Activated CD4-positive, alpha-beta T cell treated with anti-CD3 and anti-CD28 coated beads for 36 hours (primary cell): ENCODE measurements around the gene EHD2. TPM values are rescaled to one million over a fixed set of nuclear protein-coding genes. Genes with fewer than 3 reads are reported as not detected.
A peak's percentile ranks its signal among the peaks of the same experiment; 100 is the strongest.
"Not testable (repeated sequence)": the region's sequence is repeated elsewhere in the genome, so short reads cannot be mapped to it uniquely, and the experiment has no call there.

Experiments used
- ATAC-seq: fragments of 200-7000 bp; cut with Tn5 transposase; one replicate; pipeline ENCODE4 v1.10.0; 2021; ENCODE audit warnings: mild to moderate bottlenecking, moderate library complexity
- CTCF ChIA-PET: fragments of 350-600 bp; sonication (Branson Sonifier 250); formaldehyde crosslinking; loops from one replicate; lab custom pipeline; 2021; ENCODE audit warnings: antibody characterized with exemption; lab: Charles Lee
- POLR2A ChIA-PET: fragments of 350-600 bp; sonication (Branson Sonifier 250); formaldehyde crosslinking; loops from one replicate; lab custom pipeline; 2021; ENCODE audit warnings: antibody characterized with exemption, inconsistent platforms; lab: Charles Lee
- DNase-seq: peaks from one replicate; pipeline ENCODE4 v3.0.0-alpha.2; 2020
- H3K27ac Mint-ChIP-seq: one replicate; pipeline ENCODE4 v1.8.0; 2021; ENCODE audit warnings: mixed read lengths
- H3K27me3 Mint-ChIP-seq: one replicate; pipeline ENCODE4 v1.8.0; 2021; ENCODE audit warnings: mixed read lengths
- H3K36me3 Mint-ChIP-seq: one replicate; pipeline ENCODE4 v1.8.0; 2021; ENCODE audit warnings: low read depth, mixed read lengths
- H3K4me1 Mint-ChIP-seq: one replicate; pipeline ENCODE4 v1.8.0; 2021; ENCODE audit warnings: mixed read lengths
- H3K4me3 Mint-ChIP-seq: one replicate; pipeline ENCODE4 v1.8.0; 2021; ENCODE audit warnings: mild to moderate bottlenecking, moderate library complexity, mixed read lengths
- H3K9me3 Mint-ChIP-seq: one replicate; pipeline ENCODE4 v1.8.0; 2021; ENCODE audit warnings: low read depth, mixed read lengths
- intact Hi-C, 2 experiments: fragments of 100-400 bp; cut with DNase I in 1 of 2; cut with micrococcal nuclease in 1 of 2; formaldehyde crosslinking; loops; one replicate each; pipeline versions ENCODE4 v1.14.2 to v1.15.1; 2022 to 2024; cut with DNase I, micrococcal nuclease
- total RNA-seq, 2 experiments: library from RNA; stranded (reverse); gene quantifications; one replicate each; pipeline ENCODE4 v1.2.3, GENCODE V29; 2021

EHD2 gene
- total RNA-seq, 2 experiments from 2014 or later: 1.6 to 2.5 TPM

- DNase-seq, H3K9me3 Mint-ChIP-seq, H3K4me3 Mint-ChIP-seq, H3K4me1 Mint-ChIP-seq, intact Hi-C loops, H3K27ac Mint-ChIP-seq, ATAC-seq, H3K36me3 Mint-ChIP-seq: not testable (repeated sequence)
- H3K27me3 Mint-ChIP-seq: peaks cover 32% of the 10 kb centered on the region
- ChIA-PET POLR2A (interaction anchor here (0.6 kb wide), 1 partner anchor 105 kb away, joined by 3 read pairs; no protein-coding TSS in a partner anchor), CTCF (interaction anchor here (0.9 kb wide), 1 partner anchor 19 kb away, joined by 3 read pairs; no protein-coding TSS in a partner anchor)
These were observed 5.3 kb downstream of the EHD2 start for GRCh38 chr19:47718415-47719046.

- Mint-ChIP-seq H3K27me3 (peaks cover 25% of the 10 kb centered on the region), H3K9me3 (no peaks in the 10 kb centered on the region), H3K4me3 (no peak overlapping the region), H3K36me3 (no peaks in the 10 kb centered on the region), H3K27ac (no peak overlapping the region), H3K4me1 (peaks cover 3% of the 10 kb centered on the region)
- ChIA-PET CTCF (no interaction called here), POLR2A (interaction anchor here (0.6 kb wide), 1 partner anchor 105 kb away, joined by 3 read pairs; no protein-coding TSS in a partner anchor)
- ATAC-seq (no peak), DNase-seq (no peak)
- intact Hi-C loops: no loop called here
These were observed 6.0 kb downstream of the EHD2 start for GRCh38 chr19:47719047-47719859.

GRCh38 chr19:47720669-47721422 lies 7.6 kb downstream of the EHD2 start:
- Mint-ChIP-seq H3K27me3 (peaks cover 17% of the 10 kb centered on the region), H3K4me3 (no peak overlapping the region), H3K4me1 (peaks cover 3% of the 10 kb centered on the region), H3K36me3 (no peaks in the 10 kb centered on the region), H3K9me3 (no peaks in the 10 kb centered on the region), H3K27ac (no peak overlapping the region)
- intact Hi-C loops: no loop called here
- no peak for DNase-seq
- ATAC-seq: no peak
- ChIA-PET CTCF (interaction anchor here (0.6 to 3.2 kb wide), 2 partner anchors 7 to 71 kb away, joined by 3 to 11 read pairs; partner anchors contain the start of gene EHD2), POLR2A (no interaction called here)

DNA sequence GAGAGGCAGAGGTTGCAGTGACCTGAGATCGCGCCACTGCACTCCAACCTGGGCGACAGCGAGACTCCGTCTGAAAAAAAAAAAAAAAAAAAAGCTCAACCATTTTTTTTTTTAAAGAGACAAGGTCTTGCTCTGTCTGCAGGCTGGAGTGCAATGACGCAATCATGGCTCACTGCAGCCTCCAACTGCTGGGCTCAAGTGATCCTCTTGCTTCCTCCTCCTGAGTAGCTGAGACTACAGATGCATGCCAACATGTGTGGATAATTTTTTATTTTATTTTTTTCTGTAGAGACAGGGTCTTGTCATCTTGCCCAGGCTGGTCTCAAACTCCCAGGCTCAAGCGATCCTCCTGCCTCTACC lies 10.3 kb downstream of the EHD2 start:
- no peaks in the 10 kb centered on the region for H3K36me3 Mint-ChIP-seq
- H3K4me1 Mint-ChIP-seq: peaks cover 8% of the 10 kb centered on the region
- ATAC-seq (peak; percentile 79), DNase-seq (peak; percentile 73)
- peak overlapping the region; percentile 53 for H3K4me3 Mint-ChIP-seq
- POLR2A ChIA-PET: interaction anchor here (0.6 to 1.5 kb wide), 4 partner anchors 11 to 614 kb away, joined by 3 to 5 read pairs (median 4); partner anchors contain the start of gene EHD2
- H3K27me3 Mint-ChIP-seq: peaks cover 13% of the 10 kb centered on the region
- H3K27ac Mint-ChIP-seq: peak overlapping the region; percentile 71
- no peaks in the 10 kb centered on the region for H3K9me3 Mint-ChIP-seq
- intact Hi-C loops: loop anchor here in 1 of 2 experiments (1.0 kb wide), 1 partner anchor 20 kb away; no protein-coding TSS in a partner anchor
- CTCF ChIA-PET: interaction anchor here (0.6 to 3.2 kb wide), 5 partner anchors 8 to 386 kb away, joined by 3 to 11 read pairs (median 6); partner anchors contain the start of gene EHD2

DNA sequence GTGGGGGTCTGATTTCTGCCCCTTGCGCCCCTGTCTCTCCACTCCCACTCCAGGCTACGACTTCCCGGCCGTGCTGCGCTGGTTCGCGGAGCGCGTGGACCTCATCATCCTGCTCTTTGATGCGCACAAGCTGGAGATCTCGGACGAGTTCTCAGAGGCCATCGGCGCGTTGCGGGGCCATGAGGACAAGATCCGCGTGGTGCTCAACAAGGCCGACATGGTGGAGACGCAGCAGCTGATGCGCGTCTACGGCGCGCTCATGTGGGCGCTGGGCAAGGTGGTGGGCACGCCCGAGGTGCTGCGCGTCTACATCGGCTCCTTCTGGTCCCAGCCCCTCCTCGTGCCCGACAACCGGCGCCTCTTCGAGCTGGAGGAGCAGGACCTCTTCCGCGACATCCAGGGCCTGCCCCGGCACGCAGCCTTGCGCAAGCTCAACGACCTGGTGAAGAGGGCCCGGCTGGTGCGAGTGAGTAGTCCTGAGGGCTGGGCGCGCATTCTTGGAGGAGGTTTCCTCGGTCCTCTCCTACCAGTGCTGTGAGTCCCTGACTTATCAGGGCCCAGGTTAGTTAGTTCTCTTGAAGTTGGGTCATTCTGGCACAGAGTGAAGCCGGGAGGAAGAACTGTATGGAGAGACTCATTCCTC lies 12.7 kb downstream of the EHD2 start:
- no peak for DNase-seq
- Mint-ChIP-seq H3K9me3 (no peaks in the 10 kb centered on the region), H3K36me3 (no peaks in the 10 kb centered on the region), H3K27ac (no peak overlapping the region), H3K4me1 (peaks cover 25% of the 10 kb centered on the region), H3K27me3 (peaks cover 21% of the 10 kb centered on the region), H3K4me3 (no peak overlapping the region)
- ChIA-PET CTCF (interaction anchor here (1.4 kb wide), 1 partner anchor 18 kb away, joined by 4 read pairs; no protein-coding TSS in a partner anchor), POLR2A (no interaction called here)
- ATAC-seq: no peak
- intact Hi-C loops: no loop called here

GRCh38 chr19:47726467-47726866 lies 13.2 kb downstream of the EHD2 start:
- intact Hi-C loops: no loop called here
- DNase-seq: no peak
- Mint-ChIP-seq H3K27me3 (peaks cover 23% of the 10 kb centered on the region), H3K27ac (no peak overlapping the region), H3K4me1 (peaks cover 25% of the 10 kb centered on the region), H3K36me3 (no peaks in the 10 kb centered on the region), H3K9me3 (no peaks in the 10 kb centered on the region), H3K4me3 (no peak overlapping the region)
- ChIA-PET POLR2A (no interaction called here), CTCF (interaction anchor here (1.4 kb wide), 1 partner anchor 19 kb away, joined by 4 read pairs; no protein-coding TSS in a partner anchor)
- no peak for ATAC-seq

DNA sequence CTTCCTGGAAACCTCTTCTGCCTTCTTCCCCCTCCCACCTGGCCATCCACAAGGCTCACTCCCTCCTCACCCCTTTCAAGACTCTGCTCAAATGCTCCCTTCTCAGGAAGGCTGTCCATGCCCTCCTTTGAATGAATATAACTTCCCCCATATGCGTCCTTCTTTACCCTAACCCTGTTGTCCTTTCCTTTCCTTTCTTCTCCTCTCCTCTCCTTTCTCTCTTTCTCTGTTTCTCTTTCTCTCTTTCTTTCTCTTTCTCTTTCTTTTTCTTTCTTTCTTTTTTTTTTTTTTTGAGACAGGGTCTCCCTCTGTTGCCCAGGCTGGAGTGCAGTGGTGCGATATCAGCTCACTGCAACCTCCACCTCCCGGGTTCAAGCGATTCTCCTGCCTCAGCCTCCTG lies 15.1 kb downstream of the EHD2 start:
- CTCF ChIA-PET, H3K36me3 Mint-ChIP-seq, POLR2A ChIA-PET, DNase-seq, ATAC-seq, H3K27ac Mint-ChIP-seq, H3K4me3 Mint-ChIP-seq, intact Hi-C loops, H3K9me3 Mint-ChIP-seq: not testable (repeated sequence)
- Mint-ChIP-seq H3K4me1 (peaks cover 22% of the 10 kb centered on the region), H3K27me3 (peaks cover 21% of the 10 kb centered on the region)

DNA sequence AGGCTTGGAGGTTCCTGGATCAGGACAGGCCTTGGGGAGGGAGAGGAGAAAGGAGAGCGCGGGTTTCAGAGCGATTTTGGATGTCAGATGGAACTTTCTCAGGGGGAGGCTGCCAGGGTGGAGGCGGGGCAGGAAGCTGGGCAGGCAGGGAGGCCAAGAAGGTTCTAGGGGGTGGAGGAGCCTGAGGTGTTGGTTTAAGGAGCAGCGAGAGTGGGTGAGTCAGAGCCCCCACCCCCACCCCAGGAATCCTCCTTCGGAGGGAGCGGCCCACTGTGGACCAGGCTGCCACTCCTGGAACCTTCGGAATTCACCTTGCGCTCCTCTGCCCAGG lies 16.2 kb downstream of the EHD2 start:
- Mint-ChIP-seq H3K27me3 (peaks cover 21% of the 10 kb centered on the region), H3K4me3 (peak overlapping the region; percentile 78), H3K36me3 (no peaks in the 10 kb centered on the region), H3K27ac (peak overlapping the region; percentile 75), H3K4me1 (peaks cover 22% of the 10 kb centered on the region), H3K9me3 (no peaks in the 10 kb centered on the region)
- CTCF ChIA-PET: interaction anchor here (0.6 to 0.8 kb wide), 2 partner anchors 72 to 84 kb away, joined by 3 read pairs; no protein-coding TSS in a partner anchor
- POLR2A ChIA-PET: no interaction called here
- intact Hi-C loops: loop anchor here in 1 of 2 experiments (1.0 kb wide), 1 partner anchor 14 kb away; no protein-coding TSS in a partner anchor
- peak; percentile 69 for ATAC-seq
- DNase-seq: peak; percentile 64

DNA sequence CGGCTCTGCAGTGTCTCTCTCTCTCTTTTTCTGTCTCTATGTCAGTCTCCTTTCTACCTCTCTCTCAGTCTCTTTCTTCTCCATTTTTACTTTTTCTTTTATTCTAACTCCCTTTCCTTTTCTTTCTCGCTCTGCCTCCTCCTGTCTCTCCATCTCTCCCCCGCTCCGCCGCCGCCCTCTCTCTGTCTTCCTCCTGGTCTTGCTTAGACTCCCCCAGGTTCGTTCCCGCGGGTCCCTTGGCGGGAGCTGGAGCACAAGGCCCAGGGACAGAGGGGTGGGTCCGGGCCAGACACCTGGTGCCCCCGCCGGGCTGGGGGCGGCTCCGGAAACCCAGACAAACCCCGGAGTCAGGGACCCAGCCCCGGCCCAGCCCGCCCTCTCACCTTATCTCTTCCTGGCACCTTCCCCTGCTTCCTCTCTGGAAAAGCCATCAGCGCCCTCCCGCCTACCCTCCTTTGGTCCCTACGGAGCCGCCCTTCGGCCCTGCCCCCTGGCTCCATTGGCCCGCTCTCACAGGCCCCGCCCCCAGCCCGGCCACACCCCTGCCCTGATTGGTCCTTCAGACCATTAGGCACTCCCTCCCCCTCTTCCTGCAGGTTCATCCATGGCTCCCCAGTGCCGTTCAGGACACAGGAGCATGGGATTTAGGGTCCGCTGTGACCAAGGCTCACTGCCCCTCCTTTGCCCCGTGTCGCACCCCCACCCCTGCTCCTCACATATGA lies 16.7 kb downstream of the EHD2 start:
- intact Hi-C loops: loop anchor here in 1 of 2 experiments (1.0 kb wide), 1 partner anchor 13 kb away; no protein-coding TSS in a partner anchor
- peak overlapping the region; percentile 75 for H3K27ac Mint-ChIP-seq
- peak; percentile 83 for DNase-seq

GRCh38 chr19:47730521-47730889 lies 17.3 kb downstream of the EHD2 start:
- POLR2A ChIA-PET: no interaction called here
- H3K27ac Mint-ChIP-seq: no peak overlapping the region

More for the DNA sequence above, 16.7 kb downstream of the EHD2 start:
- ChIA-PET CTCF (interaction anchor here (0.8 kb wide), 1 partner anchor 83 kb away, joined by 3 read pairs; no protein-coding TSS in a partner anchor), POLR2A (no interaction called here)
- Mint-ChIP-seq H3K9me3 (no peaks in the 10 kb centered on the region), H3K27me3 (peaks cover 20% of the 10 kb centered on the region), H3K36me3 (no peaks in the 10 kb centered on the region), H3K4me1 (peaks cover 22% of the 10 kb centered on the region), H3K4me3 (peak overlapping the region; percentile 78)
- ATAC-seq: peak; percentile 93

More at GRCh38 chr19:47730521-47730889, 17.3 kb downstream of the EHD2 start:
- CTCF ChIA-PET: interaction anchor here (0.5 kb wide), 1 partner anchor 301 kb away, joined by 3 read pairs; no protein-coding TSS in a partner anchor
- intact Hi-C loops: no loop called here
- no peak for ATAC-seq
- no peak for DNase-seq
- Mint-ChIP-seq H3K27me3 (peaks cover 18% of the 10 kb centered on the region), H3K9me3 (no peaks in the 10 kb centered on the region), H3K4me3 (peak overlapping the region; percentile 78), H3K36me3 (no peaks in the 10 kb centered on the region), H3K4me1 (peaks cover 22% of the 10 kb centered on the region)
